ENCODE measurements around the gene ADCY9. TPM values are rescaled to one million over a fixed set of nuclear protein-coding genes. Genes with fewer than 3 reads are reported as not detected.

The ADCY9 gene
- total and polyA plus RNA-seq, 2 donors (not counting 1 experiment from before 2014, with no cell fraction given) = 1.7 to 2.1 TPM

DNA sequence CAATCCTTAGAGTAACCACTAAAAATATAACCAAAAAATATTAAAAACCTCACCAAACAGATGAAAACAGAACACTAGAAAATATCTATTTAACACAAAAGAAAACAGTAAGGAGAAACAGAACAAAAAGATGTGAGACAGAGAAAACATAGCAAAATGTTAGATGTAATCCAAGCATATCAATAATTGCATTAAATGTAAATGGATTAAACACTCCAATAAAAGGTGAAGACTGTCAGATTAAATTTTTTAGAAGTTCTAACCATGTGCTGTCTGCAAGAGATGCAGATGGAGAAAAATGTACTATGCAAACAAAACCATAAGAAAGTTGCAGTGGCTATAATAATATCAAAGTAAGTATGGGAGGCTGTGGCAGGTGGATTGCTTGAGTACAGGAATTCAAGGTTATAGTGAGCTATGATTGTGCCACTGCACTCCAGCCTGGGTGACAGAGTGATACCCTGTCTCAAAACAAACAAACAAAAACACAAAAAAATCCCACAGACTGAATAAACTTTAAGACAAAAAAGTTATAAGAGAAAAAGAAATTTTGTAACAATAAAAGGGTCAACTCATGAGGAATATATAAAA lies 53.9 kb downstream of the ADCY9 start:
- peaks cover 8% of the 10 kb centered on the region for H3K9me3 Mint-ChIP-seq (ENCODE audit: insufficient read depth)
- H3K27me3 ChIP-seq (replicated peaks in 1 of 4; ENCODE audit: control extremely low read depth in 1 of 4, control insufficient read depth in 3 of 4, insufficient read depth in 4 of 4, low read length in 3 of 4) = no peaks in the 10 kb centered on the region
- no peak overlapping the region for H3K27ac ChIP-seq (ENCODE audit: low read length in 2 of 2)
- no peak overlapping the region for H3K4me2 ChIP-seq (replicated peaks; ENCODE audit: low read depth, low read length, poor library complexity, severe bottlenecking)
- H3K36me3 ChIP-seq (replicated peaks in 1 of 2; ENCODE audit: control extremely low read depth in 1 of 2, control insufficient read depth in 1 of 2, extremely low read depth in 1 of 2, insufficient read depth in 2 of 2, low read length in 1 of 2) = no peaks in the 10 kb centered on the region
- TF ChIP-seq, protein P1, sequence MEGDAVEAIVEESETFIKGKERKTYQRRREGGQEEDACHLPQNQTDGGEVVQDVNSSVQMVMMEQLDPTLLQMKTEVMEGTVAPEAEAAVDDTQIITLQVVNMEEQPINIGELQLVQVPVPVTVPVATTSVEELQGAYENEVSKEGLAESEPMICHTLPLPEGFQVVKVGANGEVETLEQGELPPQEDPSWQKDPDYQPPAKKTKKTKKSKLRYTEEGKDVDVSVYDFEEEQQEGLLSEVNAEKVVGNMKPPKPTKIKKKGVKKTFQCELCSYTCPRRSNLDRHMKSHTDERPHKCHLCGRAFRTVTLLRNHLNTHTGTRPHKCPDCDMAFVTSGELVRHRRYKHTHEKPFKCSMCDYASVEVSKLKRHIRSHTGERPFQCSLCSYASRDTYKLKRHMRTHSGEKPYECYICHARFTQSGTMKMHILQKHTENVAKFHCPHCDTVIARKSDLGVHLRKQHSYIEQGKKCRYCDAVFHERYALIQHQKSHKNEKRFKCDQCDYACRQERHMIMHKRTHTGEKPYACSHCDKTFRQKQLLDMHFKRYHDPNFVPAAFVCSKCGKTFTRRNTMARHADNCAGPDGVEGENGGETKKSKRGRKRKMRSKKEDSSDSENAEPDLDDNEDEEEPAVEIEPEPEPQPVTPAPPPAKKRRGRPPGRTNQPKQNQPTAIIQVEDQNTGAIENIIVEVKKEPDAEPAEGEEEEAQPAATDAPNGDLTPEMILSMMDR (IDR thresholded peaks at IDR 0.05) = no peak
- TF ChIP-seq EZH2 (IDR thresholded peaks at IDR 0.05; ENCODE audit: borderline replicate concordance, insufficient read depth, low read depth, low read length, poor library complexity, severe bottlenecking) = no peak
- H3K79me2 ChIP-seq (ENCODE audit: control insufficient read depth, insufficient read depth, low read length) = no peaks in the 10 kb centered on the region
- peaks cover 4% of the 10 kb centered on the region for H3K4me1 Mint-ChIP-seq
- no peak overlapping the region for H3K9ac ChIP-seq (ENCODE audit: low read length)
- H3K27ac Mint-ChIP-seq = no peak overlapping the region
- H3K4me3 Mint-ChIP-seq = no peak overlapping the region
- H3K4me3 ChIP-seq (ENCODE audit: control extremely low read depth in 1 of 5, extremely low read depth in 1 of 5, insufficient read depth in 1 of 5, low read depth in 2 of 5, low read length in 4 of 5) = no peak overlapping the region
- no peak for DNase-seq
- intact Hi-C loops (cut with micrococcal nuclease) = no loop called here
- H3K27me3 Mint-ChIP-seq = peaks cover 6% of the 10 kb centered on the region
- POLR2A ChIA-PET = no interaction called here
- CTCF ChIA-PET = no interaction called here
- ATAC-seq (ENCODE audit: low read depth) = no peak
- H4K20me1 ChIP-seq (ENCODE audit: control insufficient read depth, insufficient read depth, low read length, poor library complexity, severe bottlenecking) = no peaks in the 10 kb centered on the region
- no peak overlapping the region for H2AFZ ChIP-seq (ENCODE audit: insufficient read depth, low read depth, low read length, poor library complexity, severe bottlenecking)
- H3K9me3 ChIP-seq (ENCODE audit: control extremely low read depth in 1 of 3, control insufficient read depth in 2 of 3, insufficient read depth in 1 of 3, low read length in 2 of 3) = peaks cover 4 to 22% (median 18%) of the 10 kb centered on the region in 3 donors
- H3K4me1 ChIP-seq (ENCODE audit: control insufficient read depth in 2 of 2, insufficient read depth in 2 of 2, low read length in 2 of 2) = peaks cover 0 to 4% of the 10 kb centered on the region in 2 donors

DNA sequence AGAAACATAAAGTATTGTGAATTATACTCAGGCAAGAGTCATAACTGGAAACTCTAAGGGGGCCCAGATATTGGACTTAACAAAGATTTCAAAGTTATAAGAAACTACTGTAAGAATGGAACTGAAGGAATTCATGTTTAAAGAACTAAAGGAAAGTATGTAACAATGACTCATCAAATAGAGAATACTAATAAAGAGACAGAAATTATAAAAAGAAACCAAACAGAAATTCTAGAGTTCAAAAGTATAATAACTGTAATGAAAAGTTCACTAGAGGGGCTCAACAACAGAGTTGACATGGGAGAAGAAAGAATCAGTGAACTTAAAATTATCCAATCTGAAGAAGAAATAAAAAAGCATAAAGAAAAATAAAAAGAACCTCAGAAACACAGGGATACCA lies 55.4 kb downstream of the ADCY9 start:
- no peaks in the 10 kb centered on the region for H3K36me3 ChIP-seq (replicated peaks in 1 of 2; ENCODE audit: control extremely low read depth in 1 of 2, control insufficient read depth in 1 of 2, extremely low read depth in 1 of 2, insufficient read depth in 2 of 2, low read length in 1 of 2)
- DNase-seq (no peak), ATAC-seq (ENCODE audit: low read depth) (no peak)
- TF ChIP-seq, protein P1 (IDR thresholded peaks at IDR 0.05) = no peak
- TF ChIP-seq EZH2 (IDR thresholded peaks at IDR 0.05; ENCODE audit: borderline replicate concordance, insufficient read depth, low read depth, low read length, poor library complexity, severe bottlenecking) = no peak
- H3K27me3 ChIP-seq (replicated peaks in 1 of 4; ENCODE audit: control extremely low read depth in 1 of 4, control insufficient read depth in 3 of 4, insufficient read depth in 4 of 4, low read length in 3 of 4) = no peaks in the 10 kb centered on the region
- H3K9ac ChIP-seq (ENCODE audit: low read length) = no peak overlapping the region
- no peak overlapping the region for H2AFZ ChIP-seq (ENCODE audit: insufficient read depth, low read depth, low read length, poor library complexity, severe bottlenecking)
- Mint-ChIP-seq H3K27ac (no peak overlapping the region), H3K4me3 (no peak overlapping the region), H3K9me3 (ENCODE audit: insufficient read depth) (peaks cover 8% of the 10 kb centered on the region), H3K4me1 (peaks cover 4% of the 10 kb centered on the region), H3K27me3 (no peaks in the 10 kb centered on the region)
- POLR2A ChIA-PET = no interaction called here
- H3K27ac ChIP-seq (ENCODE audit: low read length in 2 of 2) = no peak overlapping the region
- H3K4me2 ChIP-seq (replicated peaks; ENCODE audit: low read depth, low read length, poor library complexity, severe bottlenecking) = no peak overlapping the region
- peaks cover 4 to 22% (median 18%) of the 10 kb centered on the region in 3 donors for H3K9me3 ChIP-seq (ENCODE audit: control extremely low read depth in 1 of 3, control insufficient read depth in 2 of 3, insufficient read depth in 1 of 3, low read length in 2 of 3)
- H3K4me1 ChIP-seq (ENCODE audit: control insufficient read depth in 2 of 2, insufficient read depth in 2 of 2, low read length in 2 of 2) = peaks cover 0 to 4% of the 10 kb centered on the region in 2 donors
- H3K4me3 ChIP-seq (ENCODE audit: control extremely low read depth in 1 of 5, extremely low read depth in 1 of 5, insufficient read depth in 1 of 5, low read depth in 2 of 5, low read length in 4 of 5) = no peak overlapping the region
- H4K20me1 ChIP-seq (ENCODE audit: control insufficient read depth, insufficient read depth, low read length, poor library complexity, severe bottlenecking) = no peaks in the 10 kb centered on the region
- H3K79me2 ChIP-seq (ENCODE audit: control insufficient read depth, insufficient read depth, low read length) = no peaks in the 10 kb centered on the region
- CTCF ChIA-PET = no interaction called here
- intact Hi-C loops (cut with micrococcal nuclease) = no loop called here

Measured in B cell (primary cell).